Prostate gland (tissue), 2 donors: ENCODE results near the gene WDR62. TPM values are rescaled to one million over a fixed set of nuclear protein-coding genes. Genes with fewer than 3 reads are reported as not detected.

ENCODE experiments used
- DNase-seq: peaks from one replicate; pipeline ENCODE4 v3.0.0-alpha.2; 2019; ENCODE audit warnings: low spot score
- H3K27ac ChIP-seq, 2 donors: fragments of 200-600 bp; sonication (generic); 2 replicates each; pipeline ENCODE4 v1.5.1; 2017 to 2019
- H3K27me3 ChIP-seq: fragments of 200-600 bp; sonication (generic); replicated peaks from 2 replicates; pipeline ENCODE4 v1.5.1; 2019; ENCODE audit not compliant: insufficient read depth
- H3K36me3 ChIP-seq, 2 donors: fragments of 200-600 bp; sonication (generic); 1 replicate in 1 of 2; 2 replicates in 1 of 2; pipeline versions ENCODE4 v1.5.1 to v1.8.1; 2017 to 2019
- H3K4me1 ChIP-seq: fragments of 200-600 bp; sonication (generic); replicated peaks from 2 replicates; pipeline ENCODE4 v1.5.1; 2019
- H3K4me3 ChIP-seq, 2 donors: fragments of 200-600 bp; sonication (generic); 2 replicates each; pipeline ENCODE4 v1.5.1; 2017 to 2019
- H3K9me3 ChIP-seq: fragments of 200-600 bp; sonication (generic); 2 replicates; pipeline ENCODE4 v1.5.1; 2017
- POLR2A ChIP-seq: fragments of 450-650 bp; IDR thresholded peaks from one replicate; pipeline ENCODE4 v1.6.1; 2016; ENCODE audit warnings: antibody characterized with exemption, mild to moderate bottlenecking
- POLR2AphosphoS5 ChIP-seq: sonication (generic); formaldehyde crosslinking; IDR thresholded peaks from one replicate; pipeline ENCODE4 v1.6.1; 2017; ENCODE audit warnings: antibody characterized with exemption
- WGBS: methylation state at CpG from one replicate; pipeline ENCODE4 v1.1.5; 2018; 5-methylcytosine and 5-hydroxymethylcytosine counted together
- intact Hi-C: fragments of 100-400 bp; cut with DNase I; formaldehyde crosslinking; loops from one replicate; pipeline ENCODE4 v1.14.2; 2022
- total RNA-seq, 2 donors: library from RNA; depleted of rRNA; stranded (reverse); fragments of >200 nt; gene quantifications; one replicate each; pipeline ENCODE4 v1.1.0, GENCODE V29; 2016
- TF ChIP-seq, protein P1 (sequence below), 4 experiments: fragments of 200-600 bp in 2 of 4; fragments of 450-650 bp in 2 of 4; sonication (generic) in 2 of 4; IDR thresholded peaks; 1 replicate in 3 of 4; 2 replicates in 1 of 4; pipeline ENCODE4 v1.5.1; 2016 to 2019; ENCODE audit warnings: antibody characterized with exemption in 4 of 4, mild to moderate bottlenecking in 2 of 4, moderate library complexity in 2 of 4

WDR62 gene
- total RNA-seq, 2 donors from 2014 or later, result 0.64 to 28.6 TPM

DNA sequence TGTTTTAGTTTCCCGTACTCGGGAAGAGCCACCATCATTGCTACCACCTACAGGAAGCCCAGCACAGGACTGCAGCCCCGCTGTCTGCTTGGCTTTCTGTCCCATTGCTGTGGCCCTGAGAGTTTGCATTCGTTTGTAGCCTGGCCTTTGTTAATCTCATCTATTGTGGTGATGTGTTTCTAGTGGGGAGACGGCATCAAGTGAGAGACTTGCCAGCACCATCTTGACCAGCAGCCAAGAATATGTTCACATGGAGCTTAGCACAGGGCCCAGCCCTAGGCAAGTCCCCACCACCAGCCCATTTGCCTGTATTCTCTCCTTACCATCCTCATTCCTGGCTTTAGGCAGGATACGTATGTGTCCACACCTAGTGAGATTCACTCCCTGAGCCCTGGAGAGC, 39.0 kb downstream of the WDR62 start:
- no peak for TF ChIP-seq POLR2A
- TF ChIP-seq, protein P1, sequence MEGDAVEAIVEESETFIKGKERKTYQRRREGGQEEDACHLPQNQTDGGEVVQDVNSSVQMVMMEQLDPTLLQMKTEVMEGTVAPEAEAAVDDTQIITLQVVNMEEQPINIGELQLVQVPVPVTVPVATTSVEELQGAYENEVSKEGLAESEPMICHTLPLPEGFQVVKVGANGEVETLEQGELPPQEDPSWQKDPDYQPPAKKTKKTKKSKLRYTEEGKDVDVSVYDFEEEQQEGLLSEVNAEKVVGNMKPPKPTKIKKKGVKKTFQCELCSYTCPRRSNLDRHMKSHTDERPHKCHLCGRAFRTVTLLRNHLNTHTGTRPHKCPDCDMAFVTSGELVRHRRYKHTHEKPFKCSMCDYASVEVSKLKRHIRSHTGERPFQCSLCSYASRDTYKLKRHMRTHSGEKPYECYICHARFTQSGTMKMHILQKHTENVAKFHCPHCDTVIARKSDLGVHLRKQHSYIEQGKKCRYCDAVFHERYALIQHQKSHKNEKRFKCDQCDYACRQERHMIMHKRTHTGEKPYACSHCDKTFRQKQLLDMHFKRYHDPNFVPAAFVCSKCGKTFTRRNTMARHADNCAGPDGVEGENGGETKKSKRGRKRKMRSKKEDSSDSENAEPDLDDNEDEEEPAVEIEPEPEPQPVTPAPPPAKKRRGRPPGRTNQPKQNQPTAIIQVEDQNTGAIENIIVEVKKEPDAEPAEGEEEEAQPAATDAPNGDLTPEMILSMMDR (IDR thresholded peaks at IDR 0.05), result no peak
- TF ChIP-seq POLR2AphosphoS5, result no peak
- H3K4me3 ChIP-seq, result no peak overlapping the region
- H3K9me3 ChIP-seq, result no peaks in the 10 kb centered on the region
- no peaks in the 10 kb centered on the region for H3K36me3 ChIP-seq
- DNase-seq, result no peak
- no peaks in the 10 kb centered on the region for H3K4me1 ChIP-seq
- no peak overlapping the region for H3K27ac ChIP-seq
- H3K27me3 ChIP-seq, result no peaks in the 10 kb centered on the region
- WGBS, result 73% methylated on average over 6 of the region's 6 CpGs
- intact Hi-C loops, result no loop called here

DNA sequence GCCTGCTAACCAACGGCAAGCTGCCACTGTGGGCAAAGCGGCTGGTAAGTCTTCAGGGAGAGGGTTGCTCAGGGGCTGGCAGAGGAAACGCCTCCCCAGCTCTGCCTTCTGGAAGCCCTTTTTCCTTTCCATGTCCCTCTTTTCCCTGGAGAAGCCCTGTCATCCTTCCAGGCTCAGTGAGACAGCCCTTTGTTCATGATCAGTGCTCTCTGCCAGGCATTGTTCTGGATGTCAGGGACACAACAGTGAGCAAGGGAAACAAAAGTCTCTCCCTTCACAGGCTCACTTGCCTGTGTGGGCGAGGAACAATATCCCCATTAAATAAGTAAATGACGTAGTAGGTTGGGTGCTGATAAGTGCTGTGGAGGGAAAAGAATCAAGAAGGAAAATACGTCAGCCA, 42.3 kb downstream of the WDR62 start:
- DNase-seq, result no peak
- H3K4me1 ChIP-seq, result no peaks in the 10 kb centered on the region
- no peaks in the 10 kb centered on the region for H3K36me3 ChIP-seq
- no peaks in the 10 kb centered on the region for H3K9me3 ChIP-seq
- H3K27ac ChIP-seq, result no peak overlapping the region
- WGBS, result 68% methylated on average over 6 of the region's 6 CpGs
- intact Hi-C loops, result no loop called here
- H3K4me3 ChIP-seq, result no peak overlapping the region
- TF ChIP-seq, protein P1 (IDR thresholded peaks at IDR 0.05), result no peak
- TF ChIP-seq POLR2AphosphoS5 (no peak), POLR2A (no peak)
- H3K27me3 ChIP-seq, result no peaks in the 10 kb centered on the region

DNA sequence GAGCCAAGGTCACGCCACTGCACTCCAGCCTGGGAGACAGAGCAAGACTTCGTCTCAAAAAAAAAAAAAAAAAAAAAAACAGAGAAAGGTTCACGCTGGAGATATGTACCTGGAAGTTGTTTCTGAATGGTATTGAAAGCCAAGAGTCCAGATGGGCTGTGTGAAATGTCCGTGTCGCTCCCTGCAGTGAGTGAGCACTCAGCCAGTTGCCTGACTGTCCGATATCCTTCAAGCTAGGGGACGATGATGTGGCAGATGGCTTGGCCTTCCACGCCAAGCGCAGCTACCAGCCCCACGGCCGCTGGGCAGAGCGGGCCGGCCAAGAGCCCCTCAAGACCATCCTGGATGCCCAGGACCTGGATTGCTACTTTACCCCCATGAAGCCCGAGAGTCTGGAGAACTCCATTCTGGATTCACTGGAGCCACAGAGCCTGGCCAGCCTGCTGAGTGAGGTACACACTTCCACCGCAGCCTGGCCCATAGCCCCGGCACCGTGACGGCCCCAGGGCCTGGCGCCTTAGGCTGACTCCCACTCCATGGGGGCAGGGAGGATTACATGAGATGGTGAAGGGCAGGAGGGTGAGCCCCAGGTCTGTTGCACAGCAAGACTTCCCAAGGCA, 44.6 kb downstream of the WDR62 start:
- DNase-seq, result no peak
- Histone ChIP-seq H3K27ac (no peak overlapping the region), H3K4me1 (no peaks in the 10 kb centered on the region), H3K4me3 (no peak overlapping the region), H3K9me3 (no peaks in the 10 kb centered on the region), H3K27me3 (no peaks in the 10 kb centered on the region), H3K36me3 (no peaks in the 10 kb centered on the region)
- intact Hi-C loops, result no loop called here
- TF ChIP-seq, protein P1 (IDR thresholded peaks at IDR 0.05), result no peak
- TF ChIP-seq POLR2AphosphoS5 (no peak), POLR2A (no peak)
- 84% methylated on average over 19 of the region's 19 CpGs for WGBS

DNA sequence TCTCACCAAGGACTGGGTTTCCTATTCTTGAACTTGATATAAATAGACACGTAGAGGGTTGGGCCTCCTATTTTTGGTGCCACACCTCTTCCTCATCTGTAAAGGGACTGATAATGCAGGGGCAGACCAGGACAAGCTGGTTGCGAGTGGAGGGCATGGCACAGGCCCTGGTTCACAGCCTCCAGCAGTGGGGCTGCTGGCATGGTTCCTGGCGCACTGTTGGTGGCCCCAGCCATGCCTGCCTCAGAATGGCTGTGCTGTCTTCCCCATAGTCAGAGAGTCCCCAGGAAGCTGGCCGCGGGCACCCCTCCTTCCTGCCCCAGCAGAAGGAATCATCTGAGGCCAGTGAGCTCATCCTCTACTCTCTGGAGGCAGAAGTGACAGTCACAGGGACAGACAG, 45.8 kb downstream of the WDR62 start:
- H3K27me3 ChIP-seq, result no peaks in the 10 kb centered on the region
- no peak overlapping the region for H3K27ac ChIP-seq
- WGBS, result 91% methylated on average over 5 of the region's 5 CpGs
- TF ChIP-seq, protein P1 (IDR thresholded peaks at IDR 0.05), result no peak
- TF ChIP-seq POLR2AphosphoS5 (no peak), POLR2A (no peak)
- no peaks in the 10 kb centered on the region for H3K9me3 ChIP-seq
- no peak overlapping the region for H3K4me3 ChIP-seq
- no peaks in the 10 kb centered on the region for H3K36me3 ChIP-seq
- intact Hi-C loops, result no loop called here
- DNase-seq, result no peak
- no peaks in the 10 kb centered on the region for H3K4me1 ChIP-seq

DNA sequence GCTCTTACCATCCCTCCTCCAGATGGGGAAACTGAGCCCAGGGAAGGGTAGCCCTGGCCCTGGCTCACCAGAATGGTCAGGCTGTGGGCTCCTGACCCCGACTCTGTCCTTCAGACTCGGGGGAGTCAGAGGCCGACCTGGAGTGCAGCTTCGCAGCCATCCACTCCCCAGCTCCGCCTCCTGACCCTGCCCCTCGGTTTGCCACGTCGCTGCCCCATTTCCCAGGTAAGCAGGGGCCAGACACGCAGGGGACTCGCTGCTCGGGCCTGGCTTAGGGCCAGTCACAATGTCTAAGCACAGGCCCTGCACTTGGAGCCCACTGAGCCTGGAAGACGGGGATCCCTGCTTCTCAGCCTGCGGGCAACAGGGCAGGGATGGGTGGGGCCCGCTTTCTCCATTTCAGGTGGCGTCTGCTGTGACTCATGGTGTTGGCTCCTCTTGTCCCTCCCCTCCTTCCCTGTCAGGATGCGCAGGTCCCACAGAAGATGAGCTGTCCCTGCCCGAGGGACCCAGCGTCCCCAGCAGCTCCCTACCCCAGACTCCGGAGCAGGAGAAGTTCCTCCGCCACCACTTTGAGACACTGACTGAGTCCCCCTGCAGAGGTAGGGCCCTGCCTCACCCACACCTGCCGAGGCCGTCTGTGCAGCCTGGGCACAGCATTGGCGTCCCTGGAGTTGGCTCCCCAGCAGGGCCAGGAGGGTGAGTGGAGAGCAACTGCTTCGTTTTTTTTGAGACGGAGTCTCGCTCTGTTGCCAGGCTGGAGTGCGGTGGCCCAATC, 47.0 kb downstream of the WDR62 start:
- H3K4me3 ChIP-seq, result no peak overlapping the region
- H3K36me3 ChIP-seq, result no peaks in the 10 kb centered on the region
- no peaks in the 10 kb centered on the region for H3K27me3 ChIP-seq
- no peaks in the 10 kb centered on the region for H3K9me3 ChIP-seq
- intact Hi-C loops, result no loop called here
- H3K4me1 ChIP-seq, result no peaks in the 10 kb centered on the region
- H3K27ac ChIP-seq, result no peak overlapping the region
- 87% methylated on average over 22 of the region's 27 CpGs for WGBS
- no peak for DNase-seq
- TF ChIP-seq POLR2A (no peak), POLR2AphosphoS5 (no peak)
- TF ChIP-seq, protein P1 (IDR thresholded peaks at IDR 0.05), result no peak
